ENCODE results near the gene RNFT1. TPM values are rescaled to one million over a fixed set of nuclear protein-coding genes. Genes with fewer than 3 reads are reported as not detected.
"Not testable (repeated sequence)": the region's sequence is repeated elsewhere in the genome, so short reads cannot be mapped to it uniquely, and the experiment has no call there.

RNFT1 gene, protein sequence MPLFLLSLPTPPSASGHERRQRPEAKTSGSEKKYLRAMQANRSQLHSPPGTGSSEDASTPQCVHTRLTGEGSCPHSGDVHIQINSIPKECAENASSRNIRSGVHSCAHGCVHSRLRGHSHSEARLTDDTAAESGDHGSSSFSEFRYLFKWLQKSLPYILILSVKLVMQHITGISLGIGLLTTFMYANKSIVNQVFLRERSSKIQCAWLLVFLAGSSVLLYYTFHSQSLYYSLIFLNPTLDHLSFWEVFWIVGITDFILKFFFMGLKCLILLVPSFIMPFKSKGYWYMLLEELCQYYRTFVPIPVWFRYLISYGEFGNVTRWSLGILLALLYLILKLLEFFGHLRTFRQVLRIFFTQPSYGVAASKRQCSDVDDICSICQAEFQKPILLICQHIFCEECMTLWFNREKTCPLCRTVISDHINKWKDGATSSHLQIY
- 17.0 and 18.9 TPM in 2 replicates for total RNA-seq
- long read RNA-seq, transcript RNFT1-202 (7 exons, 1,809 nt), result minor isoform, 6 of 76 reads
- long read RNA-seq, transcript RNFT1-201 (9 exons, 2,101 nt), result major isoform, 48 of 76 reads
- long read RNA-seq, transcript RNFT1-204 (8 exons, 1,893 nt), result minor isoform, 6 of 76 reads
- long read RNA-seq, partial matches to known transcripts, result 3 of 76 reads
- long read RNA-seq, other reads (novel, unspliced or antisense), result 11 of 76 reads

DNA sequence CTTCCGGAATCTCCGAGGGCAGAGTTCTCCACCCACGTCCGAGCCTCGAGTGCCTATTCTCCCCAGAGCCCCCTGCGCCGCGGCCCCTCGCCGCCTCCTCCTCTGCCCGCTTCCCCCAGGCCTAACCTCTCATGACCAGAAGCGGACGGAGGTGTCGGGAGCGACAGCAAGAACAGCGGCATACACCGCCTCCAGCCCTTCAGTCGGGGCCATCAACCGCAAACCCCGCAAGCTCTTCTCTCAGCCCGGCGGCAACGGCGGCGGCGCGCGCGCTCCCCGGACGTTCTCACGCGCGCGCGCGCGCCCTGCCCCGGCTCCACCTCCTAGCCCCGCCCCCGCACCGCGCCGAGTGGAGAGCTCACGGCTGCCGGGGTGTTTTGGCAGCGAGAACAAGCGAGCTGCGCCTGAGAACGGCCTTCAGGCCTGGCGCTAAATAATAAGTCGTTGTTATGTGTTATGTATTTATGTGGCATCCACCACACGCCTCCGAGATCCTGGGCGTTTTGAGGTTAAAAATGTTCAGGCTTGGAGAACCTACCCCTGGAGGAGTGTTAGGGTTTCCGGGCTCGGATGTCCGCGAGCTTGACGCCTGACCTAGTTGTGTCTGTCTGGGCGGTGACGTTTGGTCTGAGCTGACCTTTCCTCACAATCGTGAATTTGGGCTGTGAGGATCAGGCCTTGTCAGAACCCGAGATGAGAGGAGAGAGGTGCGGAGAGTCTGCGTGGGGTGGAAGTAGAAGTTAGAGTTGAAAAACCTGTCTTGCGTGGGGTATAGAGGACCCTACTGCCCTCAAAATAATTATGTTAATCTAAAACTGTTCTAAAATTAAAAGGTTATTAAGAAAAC is at the start of gene RNFT1:
Gene RNFT1 (minus strand): TSS at position 259 of the 847 bp plus-strand sequence. CDS start 77 bp downstream, at position 182.
- H3K9me3 Mint-ChIP-seq, result no peaks in the 10 kb centered on the region
- TF ChIP-seq, protein P1, sequence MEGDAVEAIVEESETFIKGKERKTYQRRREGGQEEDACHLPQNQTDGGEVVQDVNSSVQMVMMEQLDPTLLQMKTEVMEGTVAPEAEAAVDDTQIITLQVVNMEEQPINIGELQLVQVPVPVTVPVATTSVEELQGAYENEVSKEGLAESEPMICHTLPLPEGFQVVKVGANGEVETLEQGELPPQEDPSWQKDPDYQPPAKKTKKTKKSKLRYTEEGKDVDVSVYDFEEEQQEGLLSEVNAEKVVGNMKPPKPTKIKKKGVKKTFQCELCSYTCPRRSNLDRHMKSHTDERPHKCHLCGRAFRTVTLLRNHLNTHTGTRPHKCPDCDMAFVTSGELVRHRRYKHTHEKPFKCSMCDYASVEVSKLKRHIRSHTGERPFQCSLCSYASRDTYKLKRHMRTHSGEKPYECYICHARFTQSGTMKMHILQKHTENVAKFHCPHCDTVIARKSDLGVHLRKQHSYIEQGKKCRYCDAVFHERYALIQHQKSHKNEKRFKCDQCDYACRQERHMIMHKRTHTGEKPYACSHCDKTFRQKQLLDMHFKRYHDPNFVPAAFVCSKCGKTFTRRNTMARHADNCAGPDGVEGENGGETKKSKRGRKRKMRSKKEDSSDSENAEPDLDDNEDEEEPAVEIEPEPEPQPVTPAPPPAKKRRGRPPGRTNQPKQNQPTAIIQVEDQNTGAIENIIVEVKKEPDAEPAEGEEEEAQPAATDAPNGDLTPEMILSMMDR (conservative IDR thresholded peaks at IDR 0.05), result no peak
- H3K27ac Mint-ChIP-seq (ENCODE audit: unreplicated experiment), result peak within 1 kb of the TSS; percentile 53
- H3K36me3 Mint-ChIP-seq (ENCODE audit: low read depth), result no peaks in the 10 kb centered on the region
- peak; percentile 83 for DNase-seq (ENCODE audit: low read depth, low spot score)
- no peaks in the 10 kb centered on the region for H3K27me3 Mint-ChIP-seq (ENCODE audit: low read depth)
- H3K4me1 Mint-ChIP-seq, result peaks cover 19% of the 10 kb centered on the region
- peak within 1 kb of the TSS; percentile 98 for H3K4me3 Mint-ChIP-seq

DNA sequence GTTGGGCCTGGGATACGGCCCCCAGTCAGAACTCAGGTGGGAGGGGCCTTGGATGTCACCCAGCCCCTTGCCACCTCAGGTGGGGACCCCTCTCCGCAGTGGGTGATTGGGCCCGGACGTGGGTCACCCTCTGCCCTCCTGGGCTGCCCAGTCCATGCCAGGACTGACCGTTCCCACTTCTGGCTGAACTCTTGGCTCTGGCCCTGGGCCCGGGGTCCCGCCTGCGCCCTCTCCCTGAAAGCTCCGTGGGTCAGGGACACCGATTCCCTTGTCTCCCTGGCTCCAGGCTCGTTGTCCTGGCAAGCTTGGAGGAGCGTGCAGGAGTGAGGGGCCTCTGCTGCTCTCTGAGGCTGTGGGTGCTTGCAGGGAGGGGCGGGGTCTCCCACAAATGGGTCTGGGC is 44.8 kb upstream of the RNFT1 start:
- H3K27ac Mint-ChIP-seq (ENCODE audit: unreplicated experiment); H3K36me3 Mint-ChIP-seq (ENCODE audit: low read depth); DNase-seq (ENCODE audit: low read depth, low spot score); H3K4me1 Mint-ChIP-seq; H3K4me3 Mint-ChIP-seq; H3K27me3 Mint-ChIP-seq (ENCODE audit: low read depth); H3K9me3 Mint-ChIP-seq: not testable (repeated sequence)

DNA sequence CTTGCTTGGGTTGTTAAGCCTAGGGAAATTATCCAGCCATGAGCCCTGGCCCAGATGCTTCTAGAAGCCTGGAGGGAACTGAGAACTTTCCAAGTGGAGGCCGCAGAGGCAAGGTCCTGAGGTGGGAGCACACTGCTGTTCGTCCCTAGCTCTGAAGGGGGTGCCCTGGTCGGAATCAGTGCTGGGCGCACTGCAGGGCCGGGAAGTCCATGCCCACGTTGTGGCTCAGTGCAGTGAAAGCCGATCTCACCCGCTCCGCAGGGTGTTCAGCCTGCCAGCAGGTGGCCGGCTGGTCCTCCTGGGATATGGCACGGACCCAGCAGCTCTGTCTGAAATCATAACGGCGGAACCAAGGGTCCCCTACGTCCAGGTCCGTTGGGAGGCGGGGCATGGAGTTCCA is 43.8 kb upstream of the RNFT1 start:
- H3K27ac Mint-ChIP-seq (ENCODE audit: unreplicated experiment); H3K4me3 Mint-ChIP-seq; DNase-seq (ENCODE audit: low read depth, low spot score); H3K9me3 Mint-ChIP-seq; H3K27me3 Mint-ChIP-seq (ENCODE audit: low read depth); H3K4me1 Mint-ChIP-seq; H3K36me3 Mint-ChIP-seq (ENCODE audit: low read depth): not testable (repeated sequence)

DNA sequence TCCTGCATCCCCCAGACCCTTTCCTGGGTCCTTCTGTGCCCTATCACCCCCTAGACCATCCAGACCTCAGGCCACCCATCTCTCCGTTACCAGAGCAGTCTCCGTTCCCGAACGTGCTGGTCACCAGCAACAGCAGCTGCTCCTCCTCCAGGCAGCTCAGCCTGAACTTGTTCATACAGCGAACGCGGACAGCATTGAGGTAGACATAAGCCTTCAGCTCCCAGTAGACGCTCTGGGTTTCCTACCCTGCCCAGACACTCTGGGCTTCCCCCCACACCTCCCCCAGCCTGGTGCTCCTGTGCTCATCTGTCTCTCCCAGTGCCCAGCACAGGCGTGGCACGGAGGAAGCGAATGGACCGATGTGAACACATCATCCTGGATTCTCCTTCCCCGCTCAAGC is 41.6 kb upstream of the RNFT1 start:
- H3K4me3 Mint-ChIP-seq, result no peak overlapping the region
- TF ChIP-seq, protein P1 (conservative IDR thresholded peaks at IDR 0.05), result no peak
- H3K27ac Mint-ChIP-seq (ENCODE audit: unreplicated experiment), result peak overlapping the region; percentile 84
- peaks cover 5% of the 10 kb centered on the region for H3K4me1 Mint-ChIP-seq
- DNase-seq (ENCODE audit: low read depth, low spot score), result no peak
- no peaks in the 10 kb centered on the region for H3K9me3 Mint-ChIP-seq
- peaks cover 5% of the 10 kb centered on the region for H3K27me3 Mint-ChIP-seq (ENCODE audit: low read depth)
- no peaks in the 10 kb centered on the region for H3K36me3 Mint-ChIP-seq (ENCODE audit: low read depth)

DNA sequence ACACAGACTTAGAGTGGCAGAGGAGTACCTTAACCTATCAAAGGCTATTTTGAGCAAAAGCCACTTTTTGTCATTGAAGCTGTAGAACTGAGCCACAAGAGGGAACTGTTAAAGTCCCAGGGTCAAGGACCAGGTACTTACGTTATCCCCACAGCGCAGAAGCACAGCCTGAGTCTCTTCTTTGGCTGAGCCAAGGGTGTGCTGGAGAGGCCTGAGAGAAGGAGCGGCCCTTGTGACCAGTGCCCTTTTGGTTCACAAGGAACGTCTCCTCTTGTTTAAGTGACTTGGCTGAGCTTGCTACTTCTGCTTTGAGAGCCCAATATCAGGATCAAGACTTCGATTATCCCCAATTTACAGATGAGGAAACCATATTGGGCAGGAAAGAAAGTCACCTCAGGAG is 40.0 kb upstream of the RNFT1 start:
- not testable (repeated sequence) for H3K9me3 Mint-ChIP-seq; DNase-seq (ENCODE audit: low read depth, low spot score); H3K4me1 Mint-ChIP-seq; H3K27ac Mint-ChIP-seq (ENCODE audit: unreplicated experiment); H3K4me3 Mint-ChIP-seq; H3K27me3 Mint-ChIP-seq (ENCODE audit: low read depth); H3K36me3 Mint-ChIP-seq (ENCODE audit: low read depth)

DNA sequence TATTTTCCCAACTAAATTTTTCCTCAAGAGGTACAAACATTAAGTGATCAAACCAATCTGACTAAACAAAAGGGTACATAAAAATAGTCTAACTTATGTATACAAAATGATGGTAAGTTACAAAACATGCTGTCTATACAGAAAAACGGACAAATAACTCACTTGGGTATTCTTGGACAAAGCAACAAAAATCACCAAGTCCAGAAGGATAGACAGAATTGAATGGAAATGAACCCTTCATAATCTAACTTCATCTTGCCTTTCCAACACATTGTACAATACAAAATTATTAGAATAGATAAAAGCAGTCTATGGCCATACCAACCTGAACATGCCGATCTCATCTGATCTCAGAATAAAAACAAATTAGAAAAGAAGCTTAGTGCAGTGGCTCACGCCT is 37.9 kb upstream of the RNFT1 start:
- H3K9me3 Mint-ChIP-seq; H3K4me3 Mint-ChIP-seq; DNase-seq (ENCODE audit: low read depth, low spot score); H3K27ac Mint-ChIP-seq (ENCODE audit: unreplicated experiment); H3K4me1 Mint-ChIP-seq; H3K36me3 Mint-ChIP-seq (ENCODE audit: low read depth); H3K27me3 Mint-ChIP-seq (ENCODE audit: low read depth): not testable (repeated sequence)

DNA sequence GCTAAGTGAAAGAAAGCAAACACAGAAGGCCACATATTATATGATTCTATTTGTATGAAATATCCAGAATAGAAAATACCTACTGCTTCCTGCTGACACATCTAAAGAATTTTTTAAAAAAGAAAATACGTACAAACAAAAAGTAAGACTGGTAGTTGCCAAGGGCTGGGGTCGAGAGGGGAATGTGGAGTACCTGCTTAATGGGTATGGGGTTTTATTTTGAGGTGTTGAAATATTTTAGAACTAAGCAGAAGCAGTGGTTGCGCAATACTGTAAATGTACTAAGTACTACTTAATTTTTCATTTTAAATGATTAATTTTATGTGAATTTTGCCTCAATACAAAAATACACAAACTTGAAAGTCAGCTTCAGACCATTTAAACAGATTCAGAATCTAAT is 32.1 kb upstream of the RNFT1 start:
- DNase-seq (ENCODE audit: low read depth, low spot score); H3K36me3 Mint-ChIP-seq (ENCODE audit: low read depth); H3K27me3 Mint-ChIP-seq (ENCODE audit: low read depth); H3K4me1 Mint-ChIP-seq; H3K4me3 Mint-ChIP-seq; H3K9me3 Mint-ChIP-seq; H3K27ac Mint-ChIP-seq (ENCODE audit: unreplicated experiment): not testable (repeated sequence)

DNA sequence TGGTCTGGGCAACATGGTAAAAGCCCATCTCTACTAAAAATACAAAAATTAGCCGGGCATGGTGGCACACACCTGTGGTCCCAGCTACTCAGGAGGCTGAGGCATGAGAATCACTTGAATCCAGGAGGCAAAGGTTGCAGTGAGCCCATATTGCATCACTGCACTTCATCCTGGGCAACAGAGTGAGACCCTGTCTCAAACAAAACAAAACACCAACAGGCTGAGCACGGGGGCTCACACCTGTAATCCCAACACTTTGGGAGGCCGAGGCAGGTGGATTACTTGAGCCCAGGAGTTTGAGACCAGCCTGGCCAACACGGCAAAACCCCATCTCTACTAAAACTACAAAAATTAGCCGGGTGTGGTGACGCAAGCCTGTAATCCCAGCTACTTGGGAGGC is 10.6 kb upstream of the RNFT1 start:
- H3K4me3 Mint-ChIP-seq; DNase-seq (ENCODE audit: low read depth, low spot score): not testable (repeated sequence)
- H3K27me3 Mint-ChIP-seq (ENCODE audit: low read depth), result peaks cover 14% of the 10 kb centered on the region

DNA sequence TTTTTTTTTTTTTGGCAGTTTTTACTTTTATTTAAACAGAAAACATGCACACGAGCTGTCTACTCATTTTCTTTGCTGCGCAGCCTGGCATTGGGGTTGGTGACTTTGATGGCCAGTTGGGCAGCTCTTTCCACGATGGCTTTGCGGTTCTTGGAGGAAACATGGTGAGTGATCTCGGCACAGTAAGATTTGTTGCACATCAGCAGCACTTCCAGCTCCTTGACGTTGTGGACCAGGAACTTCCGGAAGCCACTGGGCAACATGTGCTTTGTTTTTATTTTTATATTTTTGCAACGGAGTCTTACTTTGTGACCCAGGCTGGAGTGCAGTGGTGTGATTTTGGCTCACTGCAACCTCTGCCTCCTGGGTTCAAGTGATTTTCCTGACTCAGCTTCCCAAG is 8.9 kb upstream of the RNFT1 start:
- not testable (repeated sequence) for H3K9me3 Mint-ChIP-seq; H3K4me3 Mint-ChIP-seq; DNase-seq (ENCODE audit: low read depth, low spot score); H3K4me1 Mint-ChIP-seq; H3K36me3 Mint-ChIP-seq (ENCODE audit: low read depth); H3K27ac Mint-ChIP-seq (ENCODE audit: unreplicated experiment)
- H3K27me3 Mint-ChIP-seq (ENCODE audit: low read depth), result peaks cover 14% of the 10 kb centered on the region

More for the DNA sequence above, 10.6 kb upstream of the RNFT1 start:
- H3K36me3 Mint-ChIP-seq (ENCODE audit: low read depth); H3K27ac Mint-ChIP-seq (ENCODE audit: unreplicated experiment); H3K9me3 Mint-ChIP-seq; H3K4me1 Mint-ChIP-seq: not testable (repeated sequence)
